Activated CD8-positive, alpha-beta T cell treated with anti-CD3 and anti-CD28 coated beads for 36 hours (primary cell): Measurements from ENCODE around the gene SLC38A6. TPM values are rescaled to one million over a fixed set of nuclear protein-coding genes. Genes with fewer than 3 reads are reported as not detected.

ENCODE experiments used
- ATAC-seq: fragments of 200-7000 bp; cut with Tn5 transposase; one replicate; pipeline ENCODE4 v1.10.0; 2021; ENCODE audit warnings: mild to moderate bottlenecking, moderate library complexity
- CTCF ChIA-PET: fragments of 350-600 bp; sonication (Branson Sonifier 250); formaldehyde crosslinking; loops from one replicate; lab custom pipeline; 2021; ENCODE audit warnings: antibody characterized with exemption; lab: Charles Lee
- POLR2A ChIA-PET: fragments of 350-600 bp; sonication (Branson Sonifier 250); formaldehyde crosslinking; loops from one replicate; lab custom pipeline; 2021; ENCODE audit warnings: antibody characterized with exemption; lab: Charles Lee
- DNase-seq: peaks from one replicate; pipeline ENCODE4 v3.0.0-alpha.2; 2020
- H3K27ac Mint-ChIP-seq: one replicate; pipeline ENCODE4 v1.8.0; 2021; ENCODE audit warnings: mild to moderate bottlenecking, mixed read lengths
- H3K27me3 Mint-ChIP-seq: one replicate; pipeline ENCODE4 v1.8.0; 2021; ENCODE audit warnings: mixed read lengths
- H3K36me3 Mint-ChIP-seq: one replicate; pipeline ENCODE4 v1.8.0; 2021; ENCODE audit warnings: low read depth, mixed read lengths
- H3K4me1 Mint-ChIP-seq: one replicate; pipeline ENCODE4 v1.8.0; 2021; ENCODE audit warnings: low read depth, mixed read lengths
- H3K4me3 Mint-ChIP-seq: one replicate; pipeline ENCODE4 v1.8.0; 2021; ENCODE audit warnings: mild to moderate bottlenecking, moderate library complexity, mixed read lengths
- H3K9me3 Mint-ChIP-seq: one replicate; pipeline ENCODE4 v1.8.0; 2021; ENCODE audit warnings: mixed read lengths
- CTCF ChIP-seq: fragments of 200-600 bp; IDR thresholded peaks from one replicate; pipeline ENCODE4 v1.8.0; 2022; ENCODE audit warnings: antibody characterized with exemption, mild to moderate bottlenecking
- intact Hi-C: fragments of 100-400 bp; cut with micrococcal nuclease; formaldehyde crosslinking; loops from one replicate; pipeline ENCODE4 v1.10.0; 2022
- total RNA-seq, 2 experiments: library from RNA; stranded (reverse); gene quantifications; one replicate each; pipeline ENCODE4 v1.2.3, GENCODE V29; 2021

Gene SLC38A6
- total RNA-seq, 2 experiments from 2014 or later, result 2.9 to 3.9 TPM

GRCh38 chr14:61031026-61031425 lies 50.0 kb downstream of the SLC38A6 start:
- CTCF ChIA-PET, result interaction anchor here (3.2 kb wide), 1 partner anchor 406 kb away, joined by 16 read pairs; no protein-coding TSS in a partner anchor
- H3K9me3 Mint-ChIP-seq, result no peaks in the 10 kb centered on the region
- no peak overlapping the region for H3K4me3 Mint-ChIP-seq
- no peak overlapping the region for H3K27ac Mint-ChIP-seq
- H3K4me1 Mint-ChIP-seq, result peaks cover 6% of the 10 kb centered on the region
- POLR2A ChIA-PET, result no interaction called here
- no peaks in the 10 kb centered on the region for H3K36me3 Mint-ChIP-seq
- TF ChIP-seq CTCF, result no peak
- no peaks in the 10 kb centered on the region for H3K27me3 Mint-ChIP-seq
- ATAC-seq (no peak), DNase-seq (no peak)
- intact Hi-C loops, result no loop called here

- ChIA-PET POLR2A (no interaction called here), CTCF (interaction anchor here (1.9 to 3.2 kb wide), 2 partner anchors 220 to 408 kb away, joined by 4 to 16 read pairs; no protein-coding TSS in a partner anchor)
- no peak overlapping the region for H3K27ac Mint-ChIP-seq
- DNase-seq (no peak), ATAC-seq (no peak)
- H3K9me3 Mint-ChIP-seq, result no peaks in the 10 kb centered on the region
- no peaks in the 10 kb centered on the region for H3K27me3 Mint-ChIP-seq
- no peak overlapping the region for H3K4me3 Mint-ChIP-seq
- intact Hi-C loops, result no loop called here
- TF ChIP-seq CTCF, result no peak
- no peaks in the 10 kb centered on the region for H3K36me3 Mint-ChIP-seq
- H3K4me1 Mint-ChIP-seq, result peaks cover 6% of the 10 kb centered on the region
Measured at GRCh38 chr14:61033054-61033453, 52.0 kb downstream of the SLC38A6 start.

GRCh38 chr14:61033855-61034254 lies 52.8 kb downstream of the SLC38A6 start:
- ATAC-seq (no peak), DNase-seq (no peak)
- Mint-ChIP-seq H3K27me3 (no peaks in the 10 kb centered on the region), H3K27ac (no peak overlapping the region), H3K4me1 (peaks cover 6% of the 10 kb centered on the region), H3K9me3 (no peaks in the 10 kb centered on the region), H3K36me3 (no peaks in the 10 kb centered on the region), H3K4me3 (no peak overlapping the region)
- TF ChIP-seq CTCF, result no peak
- ChIA-PET POLR2A (no interaction called here), CTCF (interaction anchor here (0.9 to 1.6 kb wide), 3 partner anchors 9 to 314 kb away, joined by 3 to 4 read pairs (median 3); no protein-coding TSS in a partner anchor)
- intact Hi-C loops, result no loop called here

- ChIA-PET CTCF (interaction anchor here (0.9 to 1.6 kb wide), 4 partner anchors 9 to 314 kb away, joined by 3 to 4 read pairs (median 4); no protein-coding TSS in a partner anchor), POLR2A (no interaction called here)
- DNase-seq (no peak), ATAC-seq (no peak)
- H3K27ac Mint-ChIP-seq, result no peak overlapping the region
- no peak overlapping the region for H3K4me3 Mint-ChIP-seq
- TF ChIP-seq CTCF, result no peak
- H3K36me3 Mint-ChIP-seq, result no peaks in the 10 kb centered on the region
- intact Hi-C loops, result no loop called here
- no peaks in the 10 kb centered on the region for H3K9me3 Mint-ChIP-seq
- peaks cover 6% of the 10 kb centered on the region for H3K4me1 Mint-ChIP-seq
- H3K27me3 Mint-ChIP-seq, result no peaks in the 10 kb centered on the region
Measured at GRCh38 chr14:61034416-61035120, 53.5 kb downstream of the SLC38A6 start.

GRCh38 chr14:61037215-61037614 lies 56.2 kb downstream of the SLC38A6 start:
- ATAC-seq, result no peak
- H3K27ac Mint-ChIP-seq, result no peak overlapping the region
- H3K4me1 Mint-ChIP-seq, result peaks cover 6% of the 10 kb centered on the region
- no peaks in the 10 kb centered on the region for H3K27me3 Mint-ChIP-seq
- no peak overlapping the region for H3K4me3 Mint-ChIP-seq
- intact Hi-C loops, result no loop called here
- no peaks in the 10 kb centered on the region for H3K36me3 Mint-ChIP-seq
- H3K9me3 Mint-ChIP-seq, result no peaks in the 10 kb centered on the region
- ChIA-PET CTCF (no interaction called here), POLR2A (no interaction called here)
- no peak for DNase-seq
- no peak for TF ChIP-seq CTCF
